ENCODE results near the gene MLN. TPM values are rescaled to one million over a fixed set of nuclear protein-coding genes. Genes with fewer than 3 reads are reported as not detected.

Gene MLN
- total RNA-seq, 1 experiment from 2014 or later = not detected

DNA sequence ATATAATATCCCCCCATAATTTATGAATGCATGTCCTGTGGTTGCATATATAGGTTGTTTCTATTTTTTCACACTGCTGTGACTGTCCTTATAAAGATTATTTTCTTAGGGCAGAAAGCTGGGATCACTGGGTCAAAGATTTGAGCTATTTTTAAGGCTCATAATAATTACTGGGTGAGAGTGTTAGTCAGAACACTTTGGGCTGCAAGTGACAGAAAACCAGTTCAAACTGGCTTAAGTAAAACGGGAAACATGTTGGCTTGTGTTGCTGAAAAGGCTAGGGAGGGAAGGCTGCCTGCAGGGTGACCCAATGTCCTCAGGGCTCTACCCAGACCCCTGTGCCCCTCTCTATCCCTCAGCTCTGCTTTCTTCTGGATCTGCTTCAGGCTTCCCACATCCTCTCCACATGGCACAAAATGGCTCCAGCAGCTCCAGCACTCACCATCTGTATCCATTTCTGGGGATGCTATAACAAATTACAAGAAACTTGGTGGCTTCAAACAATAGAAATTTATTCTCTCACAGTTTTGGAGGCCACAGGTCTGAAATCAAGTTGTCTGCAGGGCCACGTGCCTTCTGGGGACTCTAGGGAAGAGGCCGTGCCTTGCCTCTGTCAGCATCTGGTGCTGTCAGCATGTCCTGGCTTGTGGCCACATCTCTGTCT is 33.1 kb upstream of the MLN start:
- TF ChIP-seq, protein P1, sequence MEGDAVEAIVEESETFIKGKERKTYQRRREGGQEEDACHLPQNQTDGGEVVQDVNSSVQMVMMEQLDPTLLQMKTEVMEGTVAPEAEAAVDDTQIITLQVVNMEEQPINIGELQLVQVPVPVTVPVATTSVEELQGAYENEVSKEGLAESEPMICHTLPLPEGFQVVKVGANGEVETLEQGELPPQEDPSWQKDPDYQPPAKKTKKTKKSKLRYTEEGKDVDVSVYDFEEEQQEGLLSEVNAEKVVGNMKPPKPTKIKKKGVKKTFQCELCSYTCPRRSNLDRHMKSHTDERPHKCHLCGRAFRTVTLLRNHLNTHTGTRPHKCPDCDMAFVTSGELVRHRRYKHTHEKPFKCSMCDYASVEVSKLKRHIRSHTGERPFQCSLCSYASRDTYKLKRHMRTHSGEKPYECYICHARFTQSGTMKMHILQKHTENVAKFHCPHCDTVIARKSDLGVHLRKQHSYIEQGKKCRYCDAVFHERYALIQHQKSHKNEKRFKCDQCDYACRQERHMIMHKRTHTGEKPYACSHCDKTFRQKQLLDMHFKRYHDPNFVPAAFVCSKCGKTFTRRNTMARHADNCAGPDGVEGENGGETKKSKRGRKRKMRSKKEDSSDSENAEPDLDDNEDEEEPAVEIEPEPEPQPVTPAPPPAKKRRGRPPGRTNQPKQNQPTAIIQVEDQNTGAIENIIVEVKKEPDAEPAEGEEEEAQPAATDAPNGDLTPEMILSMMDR (conservative IDR thresholded peaks at IDR 0.05) = no peak
- no peak overlapping the region for H2BK120ac ChIP-seq (ENCODE audit: low read depth, low read length, poor library complexity, severe bottlenecking)
- WGBS (ENCODE audit: extremely low coverage, insufficient read length, low lambda C conversion rate) = no CpG with 5 or more reads among the region's 3 CpGs

More for the DNA sequence above, 33.1 kb upstream of the MLN start:
- Histone ChIP-seq H2BK20ac (ENCODE audit: low read depth, low read length, poor library complexity, severe bottlenecking) (no peak overlapping the region), H3K79me2 (ENCODE audit: insufficient read depth, low read length) (no peaks in the 10 kb centered on the region), H3K18ac (ENCODE audit: insufficient read length, low read depth, low read length) (no peak overlapping the region), H3K23ac (ENCODE audit: insufficient read length, low read depth, low read length) (no peak overlapping the region), H3K27me3 (ENCODE audit: insufficient read depth, low read length) (no peaks in the 10 kb centered on the region), H2AK5ac (ENCODE audit: insufficient read length, low read length) (no peak overlapping the region), H3K27ac (ENCODE audit: insufficient read length, low read depth, low read length) (no peak overlapping the region), H3K56ac (ENCODE audit: insufficient read length, low read depth, low read length) (no peak overlapping the region), H3K14ac (ENCODE audit: insufficient read depth, low read length) (no peak overlapping the region), H3K4me1 (ENCODE audit: insufficient read depth, low read length) (no peaks in the 10 kb centered on the region; the same call in 1 of the 2 replicates), H4K20me1 (ENCODE audit: control insufficient read depth, insufficient read depth, insufficient read length) (no peaks in the 10 kb centered on the region), H3K9ac (ENCODE audit: extremely low read depth, insufficient read length, low read length) (no peak overlapping the region), H4K91ac (ENCODE audit: insufficient read length, low read depth, low read length) (no peak overlapping the region), H3K23me2 (ENCODE audit: insufficient read length, low read depth, low read length, poor library complexity, severe bottlenecking) (no peaks in the 10 kb centered on the region), H3K9me3 (ENCODE audit: control insufficient read depth, low read depth, low read length) (no peaks in the 10 kb centered on the region), H2BK15ac (ENCODE audit: low read depth, low read length) (no peak overlapping the region), H2BK12ac (ENCODE audit: insufficient read length, low read depth, low read length) (no peak overlapping the region), H2BK5ac (ENCODE audit: insufficient read length, low read length) (no peak overlapping the region), H4K5ac (ENCODE audit: insufficient read length, low read depth, low read length) (no peak overlapping the region), H3K79me1 (ENCODE audit: insufficient read depth, low read depth, low read length, poor library complexity, severe bottlenecking) (no peaks in the 10 kb centered on the region), H3K4me2 (ENCODE audit: insufficient read depth, insufficient read length, low read length) (no peak overlapping the region), H2AFZ (ENCODE audit: low read length) (no peak overlapping the region), H3K4ac (ENCODE audit: low read depth, low read length) (no peak overlapping the region), H3T11ph (ENCODE audit: low read length) (no peak overlapping the region), H4K8ac (replicated peaks; ENCODE audit: insufficient read length, low read depth, low read length) (no peak overlapping the region)
- DNase-seq = no peak
- no peak overlapping the region for H3K4me3 Mint-ChIP-seq
- H3K27ac Mint-ChIP-seq = no peak overlapping the region
- H3K9me3 Mint-ChIP-seq = peaks cover 18 to 19% of the 10 kb centered on the region in 2 experiments
- H3K27me3 Mint-ChIP-seq (ENCODE audit: low read depth) = peaks cover 15% of the 10 kb centered on the region
- H3K36me3 Mint-ChIP-seq (ENCODE audit: insufficient read depth in 1 of 3, low read depth in 3 of 3) = peaks cover 7 to 19% (median 10%) of the 10 kb centered on the region in 3 experiments
- peaks cover 26 to 30% of the 10 kb centered on the region in 2 experiments for H3K4me1 Mint-ChIP-seq

Measured in H9 (cell line).